Activated T-cell treated with anti-CD3 and anti-CD28 coated beads, Interleukin-2, amount 50 U/mL, for 48 hours (primary cell): ENCODE data around the gene CLEC18A.
"Not testable (repeated sequence)": the region's sequence is repeated elsewhere in the genome, so short reads cannot be mapped to it uniquely, and the experiment has no call there.

ENCODE experiments used
- DNase-seq, 2 experiments: peaks; one replicate each; pipeline ENCODE4 v3.0.0-alpha.2; 2020

The CLEC18A gene

GRCh38 chr16:69931631-69932030 lies 19.5 kb upstream of the CLEC18A start:
- DNase-seq = no peak

- no peak for DNase-seq
These were observed 18.9 kb upstream of the CLEC18A start for GRCh38 chr16:69932228-69932627.

GRCh38 chr16:69932691-69933392 lies 18.3 kb upstream of the CLEC18A start:
- DNase-seq = no peak

GRCh38 chr16:69934044-69934443 lies 17.1 kb upstream of the CLEC18A start:
- no peak for DNase-seq

GRCh38 chr16:69934751-69935150 lies 16.4 kb upstream of the CLEC18A start:
- DNase-seq = no peak

- DNase-seq = no peak
These were observed 15.8 kb upstream of the CLEC18A start for GRCh38 chr16:69935278-69935711.

- no peak for DNase-seq
These were observed 15.4 kb upstream of the CLEC18A start for GRCh38 chr16:69935740-69936139.

- DNase-seq = no peak
These were observed 14.9 kb upstream of the CLEC18A start for GRCh38 chr16:69936252-69936651.

GRCh38 chr16:69936751-69937211 lies 14.4 kb upstream of the CLEC18A start:
- no peak for DNase-seq

GRCh38 chr16:69937465-69937951 lies 13.6 kb upstream of the CLEC18A start:
- DNase-seq = no peak

GRCh38 chr16:69938981-69939820 lies 11.9 kb upstream of the CLEC18A start:
- DNase-seq = no peak

- DNase-seq = no peak
These were observed 11.1 kb upstream of the CLEC18A start for GRCh38 chr16:69939821-69940585.

GRCh38 chr16:69940676-69941075 lies 10.5 kb upstream of the CLEC18A start:
- DNase-seq = no peak

GRCh38 chr16:69941251-69942098 lies 9.7 kb upstream of the CLEC18A start:
- DNase-seq = no peak

- no peak for DNase-seq
These were observed 9.0 kb upstream of the CLEC18A start for GRCh38 chr16:69942099-69942491.

GRCh38 chr16:69942627-69943170 lies 8.4 kb upstream of the CLEC18A start:
- DNase-seq = no peak

- not testable (repeated sequence) for DNase-seq
These were observed 7.7 kb upstream of the CLEC18A start for GRCh38 chr16:69943241-69944036.

- DNase-seq = not testable (repeated sequence)
These were observed 723 bp upstream of the CLEC18A start for GRCh38 chr16:69950411-69950810.

GRCh38 chr16:69951672-69952031 lies 518 bp downstream of the CLEC18A start:
- not testable (repeated sequence) for DNase-seq

GRCh38 chr16:69952116-69952515 lies 982 bp downstream of the CLEC18A start:
- not testable (repeated sequence) for DNase-seq
